HG03045 (cell line): ENCODE results near the gene OTOGL.

Source experiments
- ATAC-seq: cut with Tn5 transposase; IDR thresholded peaks from one replicate; pipeline ENCODE4 v1.9.1; 2021; ENCODE audit warnings: mild to moderate bottlenecking, moderate library complexity; ENCODE audit not compliant: unreplicated experiment

Gene OTOGL

DNA sequence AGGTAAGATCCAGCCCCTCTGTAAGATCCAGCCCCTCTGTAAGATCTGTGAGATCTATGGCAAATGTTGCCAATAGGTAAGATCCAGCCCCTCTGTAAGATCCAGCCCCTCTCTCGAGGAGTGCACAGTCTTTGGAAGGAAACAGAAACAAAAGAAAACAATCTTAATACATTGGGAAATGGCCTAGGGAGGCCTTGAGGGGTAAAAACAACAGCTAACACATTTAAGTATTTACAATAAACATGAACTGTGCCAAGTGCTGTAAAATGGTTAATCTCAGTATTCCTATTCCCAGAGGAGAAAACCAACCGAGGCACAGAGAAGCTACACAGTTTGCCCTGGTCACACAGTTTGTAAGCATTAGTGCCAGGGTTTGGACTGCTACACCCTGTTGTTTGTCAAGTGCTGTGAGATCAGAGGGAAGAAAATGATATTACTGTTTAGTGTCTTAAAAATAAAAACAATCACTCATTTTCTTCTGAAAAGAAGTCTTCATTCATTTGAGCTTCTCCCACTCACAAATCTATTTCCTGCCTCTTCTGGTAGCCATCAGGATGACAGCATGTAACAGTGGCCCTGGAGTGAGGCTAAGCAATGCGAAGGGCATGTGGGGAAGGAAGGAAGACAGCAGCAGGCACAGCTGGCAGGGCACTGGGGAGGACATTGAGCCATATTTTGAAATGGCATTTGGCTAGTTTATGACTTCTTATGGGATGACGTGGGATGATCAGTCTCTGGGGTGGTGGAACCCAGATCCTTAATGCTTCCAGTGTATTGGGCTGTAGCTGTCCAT lies 226.0 kb downstream of the OTOGL start:
- ATAC-seq = no peak

GRCh38 chr12:80332827-80333226 lies 233.5 kb downstream of the OTOGL start:
- no peak for ATAC-seq

GRCh38 chr12:80352474-80352873 lies 253.1 kb downstream of the OTOGL start:
- ATAC-seq = no peak

- ATAC-seq = no peak
These were observed 253.9 kb downstream of the OTOGL start for GRCh38 chr12:80353254-80353653.

DNA sequence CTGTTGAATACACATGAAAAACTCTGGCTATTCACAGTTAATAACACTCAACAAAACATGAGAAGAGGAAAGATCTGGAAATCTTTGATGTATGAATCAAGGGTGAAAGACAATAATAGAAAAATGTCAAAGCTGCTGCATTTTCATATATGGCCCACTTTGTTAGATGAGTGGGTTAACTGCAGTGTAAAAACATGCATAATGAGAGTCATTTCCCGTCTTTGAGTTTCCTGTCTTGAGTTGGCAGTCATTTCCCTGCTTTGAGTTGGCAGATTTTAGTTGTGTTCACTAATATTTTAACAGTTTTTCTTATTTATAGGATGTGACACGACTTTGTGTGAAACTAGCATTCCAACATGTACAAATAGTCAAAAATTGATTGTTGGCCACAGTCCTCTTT lies 256.8 kb downstream of the OTOGL start:
- no peak for ATAC-seq

DNA sequence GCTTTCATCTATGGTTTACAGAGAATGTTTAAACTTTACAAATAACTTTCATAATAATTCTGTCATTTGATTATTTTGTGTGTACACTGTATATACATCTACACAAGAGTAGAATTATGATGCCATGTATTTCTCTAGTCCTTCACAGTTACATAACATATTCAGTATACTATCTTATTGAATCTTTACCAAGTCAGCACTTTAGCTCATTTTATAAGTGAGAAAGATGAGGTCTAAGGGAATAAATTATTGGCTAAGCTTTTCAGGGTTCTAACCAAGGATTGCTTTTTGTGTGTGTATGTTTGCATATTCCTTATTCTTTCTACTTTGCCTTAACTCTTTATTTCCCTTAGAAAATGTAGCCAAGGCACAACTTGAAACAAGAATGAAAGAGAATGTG lies 260.4 kb downstream of the OTOGL start:
- no peak for ATAC-seq

DNA sequence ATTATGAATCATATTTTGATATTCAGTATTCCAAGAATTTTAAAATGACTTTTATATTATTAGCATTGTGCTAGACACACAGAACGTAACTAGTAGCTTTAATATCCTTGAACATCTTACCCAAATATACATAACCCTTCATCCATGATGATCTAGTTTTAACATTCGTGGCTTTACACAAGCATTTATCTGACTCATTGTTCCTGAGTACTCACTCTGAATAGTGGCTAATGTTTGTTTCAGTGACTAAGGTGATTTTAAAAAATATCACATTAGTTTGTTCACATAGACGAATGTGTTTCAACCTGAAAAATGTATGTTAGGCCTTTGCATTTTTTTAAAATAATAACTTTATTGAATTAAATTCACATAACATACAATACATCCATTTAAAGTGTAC lies 264.7 kb downstream of the OTOGL start:
- ATAC-seq = no peak

- no peak for ATAC-seq
These were observed 274.3 kb downstream of the OTOGL start for GRCh38 chr12:80373666-80374065.

- no peak for ATAC-seq
These were observed 275.3 kb downstream of the OTOGL start for GRCh38 chr12:80374615-80375014.

DNA sequence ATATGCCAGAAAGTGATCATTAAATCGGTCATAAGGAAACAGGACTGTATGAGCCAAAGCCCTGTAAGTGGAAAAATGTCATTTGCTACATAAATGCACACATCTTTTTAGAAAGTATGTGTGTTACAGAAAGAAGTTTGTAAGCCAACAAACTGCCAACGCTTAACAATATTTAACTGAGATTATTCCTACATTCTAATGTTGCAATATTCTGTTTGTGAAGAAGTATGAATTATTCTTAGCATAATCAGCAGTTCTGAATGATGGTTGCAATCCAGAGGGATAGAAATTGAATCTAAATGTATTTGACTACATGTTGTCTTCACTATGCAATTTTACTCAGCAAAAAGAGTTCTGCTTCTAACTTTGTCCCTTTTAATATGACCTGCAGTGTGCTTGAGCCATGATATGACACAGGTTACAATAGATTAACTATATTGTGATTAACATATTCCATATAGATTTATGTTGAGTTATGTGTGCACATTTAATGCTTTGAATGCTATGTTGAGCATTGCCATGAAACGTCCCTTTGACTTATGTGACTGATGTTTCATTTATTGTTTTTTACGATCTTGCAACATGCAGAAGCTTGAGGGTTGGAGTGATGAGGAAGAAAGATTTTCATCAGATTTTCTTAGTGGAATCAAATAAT lies 277.9 kb downstream of the OTOGL start:
- no peak for ATAC-seq

GRCh38 chr12:80381121-80381520 lies 281.8 kb downstream of the OTOGL start:
- no peak for ATAC-seq

GRCh38 chr12:80382254-80382653 lies 282.9 kb downstream of the OTOGL start:
- no peak for ATAC-seq

GRCh38 chr12:80400571-80400991 lies 301.2 kb downstream of the OTOGL start:
- no peak for ATAC-seq

GRCh38 chr12:80401191-80401590 lies 301.9 kb downstream of the OTOGL start:
- no peak for ATAC-seq

DNA sequence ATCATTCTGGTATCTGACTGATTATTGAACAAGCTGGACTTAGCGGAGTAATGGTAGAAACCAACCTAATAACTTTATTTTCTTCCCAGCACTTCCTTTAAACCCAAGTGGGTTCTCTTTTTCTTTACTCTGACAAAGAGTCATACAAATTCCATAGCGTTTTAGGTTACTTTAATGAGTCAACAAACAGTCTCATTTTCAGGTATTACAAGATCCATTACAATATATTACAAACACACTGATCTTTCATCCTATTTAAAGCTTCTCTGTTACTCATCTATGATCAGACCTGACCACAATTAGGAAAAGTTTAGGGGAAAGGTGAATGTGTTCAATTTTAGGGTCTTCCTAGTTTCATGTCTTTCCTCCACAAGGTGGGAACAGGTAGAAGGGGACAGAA lies 305.3 kb downstream of the OTOGL start:
- ATAC-seq = no peak

DNA sequence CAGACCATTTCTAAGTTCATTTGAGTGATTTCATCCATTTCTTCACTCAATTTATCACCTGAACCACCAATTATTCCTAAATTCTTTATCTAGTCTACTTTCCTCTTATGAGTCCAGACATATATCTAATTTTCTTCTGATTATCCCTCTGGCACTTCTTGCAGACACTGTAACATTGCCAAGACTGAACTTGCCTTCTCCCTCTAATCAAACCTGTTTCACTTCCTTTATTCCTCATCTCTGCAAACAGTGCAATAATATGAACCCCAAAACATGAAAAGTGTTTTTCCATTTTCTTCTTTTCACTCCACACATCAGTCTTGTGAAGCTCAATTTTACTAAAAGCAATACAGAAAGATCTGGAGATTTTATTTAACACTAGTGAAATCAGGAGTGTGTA lies 306.9 kb downstream of the OTOGL start:
- no peak for ATAC-seq

- ATAC-seq = no peak
These were observed 312.4 kb downstream of the OTOGL start for GRCh38 chr12:80411787-80412186.

GRCh38 chr12:80412343-80412953 lies 313.1 kb downstream of the OTOGL start:
- peak; percentile 73 for ATAC-seq

- no peak for ATAC-seq
These were observed 314.1 kb downstream of the OTOGL start for GRCh38 chr12:80413462-80413861.

- no peak for ATAC-seq
These were observed 316.1 kb downstream of the OTOGL start for GRCh38 chr12:80415466-80415865.

GRCh38 chr12:80419644-80420043 lies 320.3 kb downstream of the OTOGL start:
- no peak for ATAC-seq

DNA sequence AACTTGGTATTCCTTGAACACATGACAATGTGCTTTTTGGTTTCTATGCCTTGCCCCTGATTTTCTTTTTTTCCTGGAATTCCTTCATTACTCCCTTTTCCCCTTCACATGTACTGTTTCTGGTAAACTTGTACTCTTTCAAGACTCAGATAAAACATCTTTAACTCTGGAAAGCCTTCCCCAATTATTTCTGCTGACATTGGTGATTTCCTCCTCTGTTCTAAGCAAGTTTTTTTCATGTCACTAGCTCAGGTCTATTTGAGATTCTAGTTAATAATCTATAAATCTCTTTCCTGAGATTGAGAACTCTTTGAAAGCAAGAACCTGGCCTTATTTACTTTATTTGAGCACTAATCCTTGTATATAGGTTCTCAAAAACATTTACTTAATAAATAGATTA lies 320.7 kb downstream of the OTOGL start:
- no peak for ATAC-seq
